SK-N-SH (cell line): ENCODE measurements around the gene RDH12. TPM values are rescaled to one million over a fixed set of nuclear protein-coding genes. Genes with fewer than 3 reads are reported as not detected.
A peak's percentile ranks its signal among the peaks of the same experiment; 100 is the strongest.

Source experiments
- CTCF ChIA-PET: fragments of 300-600, 350-600 bp; formaldehyde crosslinking; extraction: SDS; loops from one replicate; lab custom pipeline; 2021; lab: Yijun Ruan, JAX
- POLR2A ChIA-PET: fragments of 350-600 bp; sonication (Branson Sonifier 250); formaldehyde crosslinking; extraction: SDS; loops from one replicate; lab custom pipeline; 2020; ENCODE audit warnings: antibody characterized with exemption, inconsistent platforms; lab: Yijun Ruan, JAX
- DNase-seq: peaks from one replicate; pipeline ENCODE4 v3.0.0; 2012
- H2AFZ ChIP-seq: fragments of 200-600 bp; sonication (generic); 2 replicates; pipeline ENCODE4 v1.8.1; 2016; ENCODE audit warnings: antibody characterized with exemption, mild to moderate bottlenecking, low read depth
- H3F3A ChIP-seq: fragments of 200-600 bp; sonication (generic); replicated peaks from 2 replicates; pipeline ENCODE3; 2016; ENCODE audit warnings: antibody characterized with exemption, mild to moderate bottlenecking; ENCODE audit not compliant: insufficient read depth
- H3K27ac ChIP-seq, 2 experiments: fragments of 200-500 bp in 1 of 2; fragments of 200-600 bp in 1 of 2; sonication (Bioruptor generic) in 1 of 2; sonication (generic), shearing (Covaris generic) in 1 of 2; 2 replicates each; pipeline versions ENCODE4 v1.5.1 to v1.6.1; 2014 to 2016; ENCODE audit warnings: low read depth in 2 of 2, inconsistent platforms in 1 of 2, low read length in 1 of 2, mild to moderate bottlenecking in 1 of 2, mixed read lengths in 1 of 2
- H3K27me3 ChIP-seq: fragments of 200-600 bp; sonication (generic), shearing (Covaris generic); 2 replicates; pipeline ENCODE4 v1.6.1; 2016; ENCODE audit warnings: mixed run types; ENCODE audit not compliant: insufficient read depth
- H3K36me3 ChIP-seq, 2 experiments: fragments of 200-500 bp in 1 of 2; fragments of 200-600 bp in 1 of 2; sonication (Bioruptor generic) in 1 of 2; sonication (generic) in 1 of 2; replicated peaks in 1 of 2; 2 replicates each; pipeline versions ENCODE3 to v1.5.1; 2014 to 2016; ENCODE audit warnings: low read length in 1 of 2, mild to moderate bottlenecking in 1 of 2; ENCODE audit not compliant: insufficient read depth in 2 of 2, control insufficient read depth in 1 of 2
- H3K4me1 ChIP-seq, 2 experiments: fragments of 200-500 bp in 1 of 2; fragments of 200-600 bp in 1 of 2; sonication (Bioruptor generic) in 1 of 2; sonication (generic), shearing (Covaris generic) in 1 of 2; 2 replicates each; pipeline versions ENCODE4 v1.5.1 to v1.6.1; 2014 to 2016; ENCODE audit warnings: low read depth in 1 of 2, low read length in 1 of 2, mixed run types in 1 of 2; ENCODE audit not compliant: insufficient read depth in 2 of 2, control insufficient read depth in 1 of 2
- H3K4me2 ChIP-seq: fragments of 200-600 bp; sonication (generic), shearing (Covaris generic); 2 replicates; pipeline ENCODE4 v1.6.1; 2017; ENCODE audit warnings: mixed run types
- H3K4me3 ChIP-seq, 2 experiments: fragments of 200-500 bp in 1 of 2; fragments of 200-600 bp in 1 of 2; sonication (Bioruptor generic) in 1 of 2; sonication (generic), shearing (Covaris generic) in 1 of 2; 2 replicates each; pipeline versions ENCODE4 v1.5.1 to v1.8.1; 2014 to 2016; ENCODE audit warnings: low read depth in 2 of 2, inconsistent platforms in 1 of 2, low read length in 1 of 2, mild to moderate bottlenecking in 1 of 2, mixed read lengths in 1 of 2, moderate library complexity in 1 of 2
- H3K79me2 ChIP-seq: fragments of 200-600 bp; sonication (generic); 2 replicates; pipeline ENCODE4 v1.8.1; 2017; ENCODE audit warnings: mild to moderate bottlenecking; ENCODE audit not compliant: insufficient read depth
- H3K9ac ChIP-seq: fragments of 200-600 bp; sonication (generic); 2 replicates; pipeline ENCODE4 v1.6.1; 2017; ENCODE audit warnings: mixed run types
- H3K9me2 ChIP-seq: fragments of 200-600 bp; sonication (generic); 2 replicates; pipeline ENCODE4 v1.6.1; 2017; ENCODE audit warnings: mixed run types
- H3K9me3 ChIP-seq: fragments of 200-600 bp; sonication (generic); 2 replicates; pipeline ENCODE4 v1.6.1; 2017; ENCODE audit warnings: mixed run types, mild to moderate bottlenecking, moderate library complexity
- H4K20me1 ChIP-seq: fragments of 200-600 bp; sonication (generic); 2 replicates; pipeline ENCODE4 v1.6.1; 2017; ENCODE audit warnings: mild to moderate bottlenecking, mixed run types; ENCODE audit not compliant: insufficient read depth
- CTCF ChIP-seq: fragments of 200-600 bp; sonication (generic); IDR thresholded peaks from 2 replicates; pipeline ENCODE4 v1.6.1; 2017; ENCODE audit warnings: antibody characterized with exemption, mild to moderate bottlenecking, moderate library complexity
- FOSL2 ChIP-seq: IDR thresholded peaks from 2 replicates; pipeline ENCODE4 v1.4.0; 2012; ENCODE audit warnings: low read depth, mild to moderate bottlenecking, moderate library complexity, borderline replicate concordance
- JUND ChIP-seq: IDR thresholded peaks from 2 replicates; pipeline ENCODE4 v1.4.0; 2012
- MAX ChIP-seq: IDR thresholded peaks from 2 replicates; pipeline ENCODE4 v1.4.0; 2012; ENCODE audit warnings: low read depth
- MXI1 ChIP-seq: IDR thresholded peaks from 2 replicates; pipeline ENCODE4 v1.6.1; 2012; ENCODE audit warnings: mild to moderate bottlenecking, low read depth, low read length, improper control_type of control experiment
- PBX3 ChIP-seq: IDR thresholded peaks from 2 replicates; pipeline ENCODE4; 2012
- REST ChIP-seq: IDR thresholded peaks from 2 replicates; pipeline ENCODE4 v1.6.1; 2012; ENCODE audit warnings: mild to moderate bottlenecking, low read depth, low read length, moderate library complexity
- SIN3A ChIP-seq: IDR thresholded peaks from 2 replicates; pipeline ENCODE4 v1.6.1; 2012; ENCODE audit warnings: low read depth, mild to moderate bottlenecking, low read length, moderate library complexity, borderline replicate concordance
- TCF12 ChIP-seq: IDR thresholded peaks from 2 replicates; pipeline ENCODE4 v1.4.0; 2012
- TEAD4 ChIP-seq: IDR thresholded peaks from 2 replicates; pipeline ENCODE4 v1.4.0; 2012; ENCODE audit warnings: mild to moderate bottlenecking, borderline replicate concordance; ENCODE audit not compliant: insufficient read depth
- WGBS: methylation state at CpG from one replicate; pipeline ENCODE4 v1.1.6; 2017; ENCODE audit warnings: low lambda C conversion rate; 5-methylcytosine and 5-hydroxymethylcytosine counted together
- polyA plus RNA-seq, 3 experiments: library from polyadenylated mRNA; depleted of rRNA; stranded (reverse); fragments of >200 nt; gene quantifications; 2 replicates each; pipeline ENCODE4 v1.2.3, GENCODE V29; 2012

Gene RDH12
- polyA plus RNA-seq, 1 of the 3 experiments (the other 2 are of a cell fraction): not detected

GRCh38 chr14:67738740-67739504 is 37.2 kb downstream of the RDH12 start:
- Histone ChIP-seq H3F3A (no peaks in the 10 kb centered on the region), H3K27ac (0 out of 4 replicates have a peak overlapping the region, but pooled peaks of 1 of the 2 experiments have one; percentile 13), H3K4me3 (no peak overlapping the region), H2AFZ (no peak overlapping the region), H3K27me3 (no peaks in the 10 kb centered on the region), H3K4me2 (no peak overlapping the region), H3K4me1 (no peaks in the 10 kb centered on the region; a peak in 1 of 4 replicates), H3K79me2 (no peaks in the 10 kb centered on the region), H3K9ac (no peak overlapping the region), H3K9me2 (no peaks in the 10 kb centered on the region), H3K36me3 (no peaks in the 10 kb centered on the region), H4K20me1 (no peaks in the 10 kb centered on the region), H3K9me3 (no peaks in the 10 kb centered on the region)
- DNase-seq: no peak
- WGBS: 36% methylated on average over 12 of the region's 12 CpGs
- peak; percentile 18; the same call in 1 of the 2 replicates for TF ChIP-seq TCF12
- no peak for TF ChIP-seq TEAD4
- peak; percentile 86 for TF ChIP-seq FOSL2
- no peak for TF ChIP-seq CTCF
- no peak for TF ChIP-seq MXI1
- TF ChIP-seq SIN3A: no peak
- peak; percentile 77 for TF ChIP-seq MAX
- TF ChIP-seq PBX3: peak; percentile 66; the same call in 1 of the 2 replicates
- TF ChIP-seq JUND: peak; percentile 77
- no peak for TF ChIP-seq REST
- ChIA-PET CTCF (interaction anchor here (1.0 to 1.3 kb wide), 2 partner anchors 10 to 212 kb away, joined by 4 to 5 read pairs; no protein-coding TSS in a partner anchor), POLR2A (no interaction called here)
